DMS53 treated with DMSO at 0.1 percent for 48 hours (cell line): ENCODE data around the gene TULP4.

Experiments
- DNase-seq: peaks from one replicate; lab custom pipeline; 2025; ENCODE audit not compliant: unreplicated experiment; lab: John Stamatoyannopoulos, UW

Gene TULP4

DNA sequence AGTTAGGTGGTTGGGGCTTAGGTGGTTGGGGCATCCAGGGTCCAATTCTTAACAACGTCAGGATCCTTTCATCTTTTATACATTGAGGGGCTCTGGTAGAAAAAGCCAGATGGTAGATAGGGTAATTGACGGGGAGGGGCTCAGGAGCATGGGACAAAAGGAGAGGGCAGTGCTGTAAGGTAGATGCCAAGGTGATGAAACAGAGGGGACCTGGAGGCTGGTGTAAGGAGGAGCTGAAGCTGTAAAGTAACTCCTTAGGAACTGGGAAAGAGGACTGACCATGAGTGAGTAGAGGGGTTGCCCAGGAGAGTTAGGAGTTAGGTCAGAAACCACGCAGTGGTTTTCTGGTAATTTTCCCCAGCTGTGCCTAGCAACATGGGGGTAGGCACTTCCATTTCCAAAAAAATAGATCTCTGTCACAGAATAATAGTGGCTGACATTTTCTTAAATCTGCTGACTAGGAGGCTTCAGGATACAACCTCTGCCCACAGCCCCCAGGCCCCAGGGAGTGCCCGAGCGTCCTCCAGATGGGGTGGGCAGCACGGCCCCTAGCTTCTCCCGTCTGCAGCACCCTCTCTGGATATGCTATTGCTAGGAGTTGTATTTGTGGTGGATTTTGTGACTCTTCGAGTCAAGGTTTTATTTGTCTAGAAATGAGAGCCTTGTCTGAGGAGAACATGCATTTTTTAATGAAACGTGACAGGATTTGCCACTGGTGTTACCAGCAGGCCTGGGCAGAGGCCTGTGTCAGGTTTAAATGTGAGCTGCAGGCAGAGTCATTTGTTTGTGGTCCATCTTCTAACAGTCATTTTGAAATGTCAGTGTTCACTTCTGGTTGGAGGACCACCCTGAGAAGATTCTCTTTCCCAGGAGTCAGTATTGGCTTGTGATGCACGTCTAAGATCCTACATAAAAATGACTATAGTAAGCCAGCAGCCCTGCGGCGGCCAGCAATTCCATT, 44.6 kb downstream of the TULP4 start:
- no peak for DNase-seq

- DNase-seq, result no peak
Observed at GRCh38 chr6:158357570-158358216, 45.4 kb downstream of the TULP4 start.

DNA sequence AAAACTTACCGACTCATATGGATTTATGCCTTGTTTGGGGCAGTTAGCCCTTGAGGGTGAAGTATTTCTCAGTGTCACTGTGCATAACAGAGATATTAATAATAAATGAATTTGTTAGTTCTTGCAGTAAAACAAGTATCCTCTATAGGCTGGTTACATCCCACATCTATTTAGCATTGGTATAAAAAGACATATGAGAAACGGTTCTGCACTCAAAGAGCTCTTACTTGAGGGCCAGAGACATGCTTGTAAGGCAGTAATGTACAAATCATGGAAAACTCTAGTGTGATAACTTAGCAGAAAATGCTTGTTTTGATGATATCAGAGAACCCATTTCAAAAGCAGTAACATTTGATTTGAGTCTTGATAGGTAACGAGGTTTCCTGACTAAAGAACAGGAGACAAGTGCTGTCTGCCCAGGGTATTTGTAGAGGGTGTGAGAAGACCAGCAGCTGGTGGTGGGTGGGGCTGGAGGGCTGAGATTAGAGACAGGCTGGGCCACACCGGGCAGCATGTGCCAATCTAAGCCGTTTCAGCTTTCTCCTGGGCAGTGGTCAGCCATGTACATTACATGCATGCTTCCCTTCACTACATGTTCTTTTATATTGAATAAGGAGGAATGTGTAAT, 46.3 kb downstream of the TULP4 start:
- peak; percentile 0 for DNase-seq

DNA sequence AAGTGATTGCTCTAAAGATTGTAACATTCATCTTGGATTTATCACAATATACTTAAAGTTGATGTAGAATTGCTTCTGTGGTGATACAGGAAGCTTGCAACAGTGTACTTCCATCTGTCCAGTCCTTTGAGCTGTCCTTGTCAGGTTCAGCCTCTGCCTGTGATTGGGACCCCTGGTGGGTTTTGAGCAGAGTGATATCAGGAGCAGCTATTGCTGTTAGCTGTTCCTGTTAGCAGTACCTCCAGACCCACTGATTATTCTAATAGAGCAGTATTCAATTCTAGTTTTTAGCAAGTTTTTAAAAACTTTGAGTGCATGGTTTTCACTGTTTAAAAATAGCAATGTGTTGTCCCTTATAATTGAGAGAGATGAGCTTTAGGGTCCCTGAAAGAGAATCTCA, 48.8 kb downstream of the TULP4 start:
- no peak for DNase-seq

GRCh38 chr6:158361961-158362669, 49.9 kb downstream of the TULP4 start:
- DNase-seq, result no peak

- no peak for DNase-seq
Observed at GRCh38 chr6:158366363-158366762, 54.1 kb downstream of the TULP4 start.

- no peak for DNase-seq
Observed at GRCh38 chr6:158367816-158368215, 55.6 kb downstream of the TULP4 start.

GRCh38 chr6:158369241-158369640, 57.0 kb downstream of the TULP4 start:
- DNase-seq, result no peak

GRCh38 chr6:158370805-158371204, 58.5 kb downstream of the TULP4 start:
- no peak for DNase-seq

- DNase-seq, result no peak
Observed at GRCh38 chr6:158371261-158371660, 59.0 kb downstream of the TULP4 start.

DNA sequence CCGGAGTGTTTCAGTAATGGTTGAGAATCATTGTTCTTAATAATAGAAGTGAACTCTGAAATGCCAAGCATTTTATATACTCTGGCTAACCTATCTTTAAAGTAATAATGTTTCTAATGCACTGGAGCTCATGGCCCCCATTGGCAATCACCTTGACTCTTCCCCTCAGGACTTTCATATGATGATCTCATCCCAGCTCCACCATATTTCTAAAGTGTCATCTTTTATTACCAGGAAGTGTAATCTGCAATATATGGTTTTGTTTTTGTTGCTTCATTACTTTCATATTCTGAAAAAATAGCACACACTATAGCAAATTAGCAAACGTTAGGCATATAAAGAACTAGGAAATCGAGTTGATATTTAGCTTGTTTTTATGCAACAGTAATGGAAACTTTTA, 60.3 kb downstream of the TULP4 start:
- no peak for DNase-seq

DNA sequence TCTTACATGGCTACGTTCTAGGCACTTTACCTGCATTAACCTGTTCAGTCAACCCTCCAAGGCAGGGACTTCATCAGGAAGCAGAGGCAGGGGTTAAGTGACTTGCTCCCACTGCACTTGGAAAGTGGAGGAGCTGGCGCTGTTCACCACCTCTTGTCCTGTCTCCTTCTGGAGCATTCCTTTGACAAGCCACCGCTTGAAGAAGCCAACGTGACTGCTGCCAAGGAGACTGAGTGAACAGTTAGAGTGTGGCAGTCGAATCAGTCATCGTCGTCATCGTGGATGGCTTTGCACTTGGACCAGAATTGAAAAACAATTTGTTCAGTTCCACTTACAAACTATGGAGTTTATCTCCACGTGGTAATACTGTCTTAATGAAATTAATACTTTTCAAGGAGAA, 60.9 kb downstream of the TULP4 start:
- no peak for DNase-seq

DNA sequence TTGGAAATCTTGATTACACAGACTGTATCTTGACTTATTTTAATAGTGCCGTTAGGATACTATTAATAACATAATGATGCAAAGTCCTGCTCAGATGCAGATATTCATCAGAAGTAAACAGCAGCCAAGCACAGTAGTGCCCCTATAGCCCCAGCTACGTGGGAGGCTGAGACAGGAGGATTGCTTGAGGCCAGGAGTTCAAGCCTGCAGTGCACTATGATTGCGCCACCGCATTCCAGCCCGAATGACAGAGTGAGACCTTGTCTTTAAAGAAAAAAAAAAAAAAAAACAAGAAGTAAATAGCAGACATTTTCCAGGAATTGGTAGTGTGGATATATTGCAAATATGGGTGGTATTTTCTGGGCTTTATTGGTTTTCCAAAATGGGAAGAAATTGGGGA, 61.8 kb downstream of the TULP4 start:
- DNase-seq, result no peak

DNA sequence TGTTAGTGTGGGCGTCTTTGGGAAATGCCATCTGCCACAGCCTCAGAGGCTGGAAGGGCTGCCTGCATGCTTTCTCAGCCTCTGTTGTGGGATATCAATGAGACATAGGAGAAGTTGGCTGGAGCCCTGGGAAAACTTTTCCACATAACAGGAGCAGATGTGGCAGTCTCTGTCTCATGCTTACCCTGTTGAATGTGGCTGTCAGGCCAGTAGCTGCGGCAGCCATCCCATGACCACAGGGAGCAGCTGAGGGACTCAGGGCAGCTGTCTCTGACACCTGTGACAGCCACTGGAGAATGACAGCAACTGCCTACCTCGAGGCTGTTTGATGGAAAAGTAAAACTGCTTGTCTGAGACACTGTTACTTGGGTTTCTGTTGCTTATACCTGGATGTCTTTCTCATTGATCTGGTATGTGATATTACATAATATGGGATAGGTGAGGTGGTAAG, 64.4 kb downstream of the TULP4 start:
- no peak for DNase-seq

GRCh38 chr6:158377860-158378259, 65.6 kb downstream of the TULP4 start:
- no peak for DNase-seq

DNA sequence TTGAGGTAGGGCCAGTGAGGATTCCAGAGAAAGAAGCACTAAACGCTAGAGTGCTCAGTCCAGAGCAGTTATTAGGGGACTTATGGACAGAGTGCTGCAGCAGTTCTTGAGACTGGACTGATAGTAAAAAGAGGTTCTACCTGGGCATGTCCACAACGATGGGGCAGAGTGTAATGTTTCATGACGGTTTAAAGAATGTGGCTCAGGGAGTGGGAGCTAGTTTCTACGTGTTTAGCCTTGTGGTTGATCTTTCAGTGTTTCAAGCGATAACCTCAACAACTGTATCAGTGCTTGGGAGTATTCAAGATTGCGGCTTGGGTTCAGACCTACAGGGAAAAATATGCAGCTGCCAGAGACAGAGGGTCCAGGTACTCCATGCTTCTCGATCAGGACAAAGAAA, 67.1 kb downstream of the TULP4 start:
- DNase-seq, result no peak

- no peak for DNase-seq
Observed at GRCh38 chr6:158381214-158381613, 68.9 kb downstream of the TULP4 start.

- no peak for DNase-seq
Observed at GRCh38 chr6:158382491-158382890, 70.2 kb downstream of the TULP4 start.

DNA sequence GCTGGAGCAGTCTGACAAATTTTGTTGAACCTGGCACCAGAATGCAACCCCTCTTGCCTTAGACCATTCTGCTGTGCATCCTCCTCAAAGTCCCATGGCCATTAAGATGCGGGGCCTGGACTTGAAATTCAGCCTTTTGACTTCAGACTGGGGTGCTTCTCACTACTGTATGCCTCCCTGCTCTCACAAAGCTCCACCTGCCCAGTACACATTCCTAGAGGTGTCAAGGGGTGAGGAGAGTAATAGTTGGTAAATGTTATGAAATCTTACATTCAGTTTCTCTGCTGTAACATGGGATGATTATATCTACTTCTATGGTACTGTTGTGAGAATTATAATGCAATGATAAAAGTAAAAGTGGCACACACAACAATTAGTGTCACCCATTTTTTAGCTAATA, 70.8 kb downstream of the TULP4 start:
- no peak for DNase-seq

DNA sequence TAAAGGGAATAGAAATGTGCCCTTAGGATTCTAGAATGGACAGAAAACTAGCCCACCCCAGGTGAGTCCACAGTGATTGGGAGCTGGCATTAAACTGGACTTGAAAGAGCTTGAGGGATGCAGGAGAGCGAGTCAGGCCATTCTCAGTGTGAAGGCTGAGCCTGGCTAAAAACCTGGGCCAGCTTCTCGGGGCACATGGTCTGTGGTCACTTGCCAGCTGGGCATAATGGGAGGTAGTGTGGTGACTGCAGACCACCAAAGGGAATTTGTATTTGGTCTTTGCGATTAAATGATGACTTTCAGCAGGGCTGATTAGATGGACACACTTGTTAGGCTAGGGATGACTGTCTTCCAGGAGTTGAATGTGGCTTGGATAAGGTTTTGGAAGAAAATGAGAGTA, 71.3 kb downstream of the TULP4 start:
- DNase-seq, result no peak

- DNase-seq, result no peak
Observed at GRCh38 chr6:158384671-158385110, 72.4 kb downstream of the TULP4 start.
